ENCODE data around the gene FGF1. TPM values are rescaled to one million over a fixed set of nuclear protein-coding genes. Genes with fewer than 3 reads are reported as not detected.

Gene FGF1
- total and polyA plus RNA-seq, 2 of the 4 experiments (the other 2 are of a cell fraction): 7.6 to 7.7 TPM

DNA sequence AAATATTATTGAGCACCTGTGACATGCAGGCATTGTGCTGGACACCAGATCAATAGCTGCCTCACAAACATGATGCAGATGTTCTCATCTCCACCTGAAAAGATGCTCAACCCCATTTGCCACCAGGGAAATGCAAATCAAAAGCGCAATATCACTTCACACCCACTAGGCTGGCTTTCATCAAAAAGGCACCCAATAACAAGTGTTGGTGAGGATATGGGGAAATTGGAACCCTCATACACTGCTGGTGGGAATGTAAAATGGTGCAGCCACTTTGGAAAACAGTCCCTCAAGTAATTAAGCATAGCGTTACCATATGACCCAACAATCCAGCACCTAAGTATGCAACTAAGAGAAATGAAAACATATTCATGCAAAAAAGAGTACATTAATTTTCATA lies 24.7 kb downstream of the FGF1 start:
- Histone ChIP-seq H3K4ac (ENCODE audit: low read depth, low read length) (no peak overlapping the region), H3K9ac (ENCODE audit: low read depth, low read length) (no peak overlapping the region), H3K56ac (ENCODE audit: extremely low read depth, insufficient read depth, low read length) (no peak overlapping the region), H3K9me1 (ENCODE audit: insufficient read depth, low read length) (no peaks in the 10 kb centered on the region), H3K9me3 (ENCODE audit: control insufficient read depth, insufficient read depth, low read length) (0 out of 2 replicates have a peak, but pooled peaks cover 2% of the 10 kb centered on the region), H2BK15ac (ENCODE audit: low read depth, low read length) (no peak overlapping the region), H3K23ac (ENCODE audit: low read depth, low read length) (no peak overlapping the region), H2BK5ac (ENCODE audit: low read depth, low read length, poor library complexity, severe bottlenecking) (no peak overlapping the region), H3K36me3 (ENCODE audit: control insufficient read depth, insufficient read depth, low read length) (no peaks in the 10 kb centered on the region), H2AK5ac (ENCODE audit: low read depth, low read length) (no peak overlapping the region), H3K27ac (ENCODE audit: insufficient read depth, low read length) (no peak overlapping the region), H4K20me1 (ENCODE audit: insufficient read depth, low read length) (no peaks in the 10 kb centered on the region), H3K4me2 (ENCODE audit: low read depth, low read length) (no peak overlapping the region), H3K4me1 (ENCODE audit: control insufficient read depth, insufficient read depth, low read length) (peaks cover 2% of the 10 kb centered on the region), H3K27me3 (ENCODE audit: control insufficient read depth, insufficient read depth, low read length) (no peaks in the 10 kb centered on the region), H2BK120ac (ENCODE audit: low read depth, low read length) (no peak overlapping the region), H2AFZ (replicated peaks; ENCODE audit: low read length, poor library complexity) (no peak overlapping the region), H2BK20ac (ENCODE audit: low read depth, low read length) (no peak overlapping the region), H3K4me3 (ENCODE audit: insufficient read depth, low read depth, low read length) (no peak overlapping the region), H3K14ac (replicated peaks; ENCODE audit: low read depth, low read length) (no peak overlapping the region), H3K79me1 (ENCODE audit: low read depth in 1 of 2, low read length in 2 of 2) (no peaks in the 10 kb centered on the region), H4K5ac (ENCODE audit: low read depth, low read length) (no peak overlapping the region), H2AK9ac (replicated peaks; ENCODE audit: low read depth, low read length, poor library complexity) (no peak overlapping the region), H4K8ac (ENCODE audit: low read depth in 2 of 2, low read length in 2 of 2) (no peak overlapping the region), H4K91ac (ENCODE audit: insufficient read depth, low read depth, low read length) (no peak overlapping the region), H3K18ac (ENCODE audit: low read depth, low read length) (no peak overlapping the region)
- DNase-seq (no peak), ATAC-seq (ENCODE audit: low read depth) (no peak)
- POLR2A ChIA-PET (ENCODE audit: unreplicated experiment): no interaction called here
- TF ChIP-seq RAD21 (IDR thresholded peaks at IDR 0.05; ENCODE audit: low read length) (no peak), NFE2L2 (IDR thresholded peaks at IDR 0.05; ENCODE audit: low read depth, low read length) (no peak), RCOR1 (IDR thresholded peaks at IDR 0.05; ENCODE audit: insufficient replicate concordance, low read length) (no peak), MAFK (IDR thresholded peaks at IDR 0.05; ENCODE audit: low read depth, low read length) (no peak), MAZ (IDR thresholded peaks at IDR 0.05; ENCODE audit: borderline replicate concordance, low read depth, low read length) (no peak), RFX5 (IDR thresholded peaks at IDR 0.05; ENCODE audit: low read depth, low read length) (no peak), CHD1 (IDR thresholded peaks at IDR 0.05; ENCODE audit: low read depth, low read length) (no peak), FOS (IDR thresholded peaks at IDR 0.05; ENCODE audit: low read depth, low read length) (no peak), MXI1 (IDR thresholded peaks at IDR 0.05; ENCODE audit: borderline replicate concordance, low read depth, low read length) (no peak), BHLHE40 (IDR thresholded peaks at IDR 0.05; ENCODE audit: low read depth, low read length) (no peak), SMC3 (IDR thresholded peaks at IDR 0.05; ENCODE audit: low read depth, low read length) (no peak), CEBPB (IDR thresholded peaks at IDR 0.05; ENCODE audit: low read depth, low read length) (no peak), POLR2A (IDR thresholded peaks at IDR 0.05; ENCODE audit: low read depth, low read length) (no peak)
- TF ChIP-seq, protein P1, sequence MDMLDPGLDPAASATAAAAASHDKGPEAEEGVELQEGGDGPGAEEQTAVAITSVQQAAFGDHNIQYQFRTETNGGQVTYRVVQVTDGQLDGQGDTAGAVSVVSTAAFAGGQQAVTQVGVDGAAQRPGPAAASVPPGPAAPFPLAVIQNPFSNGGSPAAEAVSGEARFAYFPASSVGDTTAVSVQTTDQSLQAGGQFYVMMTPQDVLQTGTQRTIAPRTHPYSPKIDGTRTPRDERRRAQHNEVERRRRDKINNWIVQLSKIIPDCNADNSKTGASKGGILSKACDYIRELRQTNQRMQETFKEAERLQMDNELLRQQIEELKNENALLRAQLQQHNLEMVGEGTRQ (IDR thresholded peaks at IDR 0.05; ENCODE audit: low read depth, low read length): no peak
- TF ChIP-seq, protein P2, sequence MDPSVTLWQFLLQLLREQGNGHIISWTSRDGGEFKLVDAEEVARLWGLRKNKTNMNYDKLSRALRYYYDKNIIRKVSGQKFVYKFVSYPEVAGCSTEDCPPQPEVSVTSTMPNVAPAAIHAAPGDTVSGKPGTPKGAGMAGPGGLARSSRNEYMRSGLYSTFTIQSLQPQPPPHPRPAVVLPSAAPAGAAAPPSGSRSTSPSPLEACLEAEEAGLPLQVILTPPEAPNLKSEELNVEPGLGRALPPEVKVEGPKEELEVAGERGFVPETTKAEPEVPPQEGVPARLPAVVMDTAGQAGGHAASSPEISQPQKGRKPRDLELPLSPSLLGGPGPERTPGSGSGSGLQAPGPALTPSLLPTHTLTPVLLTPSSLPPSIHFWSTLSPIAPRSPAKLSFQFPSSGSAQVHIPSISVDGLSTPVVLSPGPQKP (IDR thresholded peaks at IDR 0.05; ENCODE audit: borderline replicate concordance, low read depth, low read length): no peak
- TF ChIP-seq, protein P3, sequence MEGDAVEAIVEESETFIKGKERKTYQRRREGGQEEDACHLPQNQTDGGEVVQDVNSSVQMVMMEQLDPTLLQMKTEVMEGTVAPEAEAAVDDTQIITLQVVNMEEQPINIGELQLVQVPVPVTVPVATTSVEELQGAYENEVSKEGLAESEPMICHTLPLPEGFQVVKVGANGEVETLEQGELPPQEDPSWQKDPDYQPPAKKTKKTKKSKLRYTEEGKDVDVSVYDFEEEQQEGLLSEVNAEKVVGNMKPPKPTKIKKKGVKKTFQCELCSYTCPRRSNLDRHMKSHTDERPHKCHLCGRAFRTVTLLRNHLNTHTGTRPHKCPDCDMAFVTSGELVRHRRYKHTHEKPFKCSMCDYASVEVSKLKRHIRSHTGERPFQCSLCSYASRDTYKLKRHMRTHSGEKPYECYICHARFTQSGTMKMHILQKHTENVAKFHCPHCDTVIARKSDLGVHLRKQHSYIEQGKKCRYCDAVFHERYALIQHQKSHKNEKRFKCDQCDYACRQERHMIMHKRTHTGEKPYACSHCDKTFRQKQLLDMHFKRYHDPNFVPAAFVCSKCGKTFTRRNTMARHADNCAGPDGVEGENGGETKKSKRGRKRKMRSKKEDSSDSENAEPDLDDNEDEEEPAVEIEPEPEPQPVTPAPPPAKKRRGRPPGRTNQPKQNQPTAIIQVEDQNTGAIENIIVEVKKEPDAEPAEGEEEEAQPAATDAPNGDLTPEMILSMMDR (conservative IDR thresholded peaks at IDR 0.05; ENCODE audit: low read depth, low read length): no peak
- no CpG with 5 or more reads among the region's 2 CpGs for WGBS, 2 experiments (ENCODE audit: extremely low coverage in 2 of 2, insufficient read length in 1 of 2)
- in situ Hi-C loops (cut with MboI; ENCODE audit: low sequenced_read_pairs) (no loop called here), dilution Hi-C loops (cut with HindIII; ENCODE audit: low sequenced_read_pairs, unreplicated experiment) (no loop called here), intact Hi-C loops (cut with micrococcal nuclease) (no loop called here)
- BruUV-seq (replicated peaks): no TSS peak
- CTCF ChIA-PET: no interaction called here
